GM12878 (cell line): ENCODE results near the gene FXYD3. TPM values are rescaled to one million over a fixed set of nuclear protein-coding genes. Genes with fewer than 3 reads are reported as not detected.

Source experiments
- CEBPB ChIP-seq, 2 experiments: fragments of 150-350 bp in 1 of 2; IDR thresholded peaks; 2 replicates each; pipeline ENCODE4 v1.6.1; 2012 to 2014; ENCODE audit warnings: low read depth in 2 of 2, low read length in 2 of 2, borderline replicate concordance in 1 of 2, inconsistent platforms in 1 of 2
- CTCF ChIP-seq, 3 experiments: IDR thresholded peaks in 2 of 3; conservative IDR thresholded peaks in 1 of 3; 2 replicates each; pipeline ENCODE4 v1.5.1; 2011; ENCODE audit warnings: low read depth in 3 of 3, low read length in 3 of 3, mild to moderate bottlenecking in 3 of 3, control low read depth in 2 of 3, moderate library complexity in 2 of 3, inconsistent platforms in 1 of 3, mixed read lengths in 1 of 3; ENCODE audit not compliant: control insufficient read depth in 2 of 3, insufficient read depth in 1 of 3; ENCODE audit errors: extremely low read depth in 1 of 3
- ELK1 ChIP-seq: IDR thresholded peaks from 2 replicates; pipeline ENCODE4 v1.6.1; 2012; ENCODE audit warnings: low read depth, low read length, improper control_type of control experiment
- IRF3 ChIP-seq: fragments of 450-650 bp; IDR thresholded peaks from 2 replicates; pipeline ENCODE4 v1.6.1; 2014; ENCODE audit warnings: mild to moderate bottlenecking
- IRF4 ChIP-seq: IDR thresholded peaks from 2 replicates; pipeline ENCODE4 v1.6.1; 2011; ENCODE audit warnings: low read depth, low read length
- KDM1A ChIP-seq: fragments of 200-600 bp; sonication (generic); IDR thresholded peaks from 2 replicates; pipeline ENCODE4 v1.6.1; 2016; ENCODE audit warnings: borderline replicate concordance
- LARP7 ChIP-seq: fragments of 450-650 bp; IDR thresholded peaks from 2 replicates; pipeline ENCODE4 v1.6.1; 2017; ENCODE audit warnings: mild to moderate bottlenecking
- NR2F1 ChIP-seq: fragments of 450-650 bp; conservative IDR thresholded peaks from 2 replicates; pipeline ENCODE4 v1.6.1; 2017; ENCODE audit warnings: mild to moderate bottlenecking
- PKNOX1 ChIP-seq: fragments of 450-650 bp; IDR thresholded peaks from 2 replicates; pipeline ENCODE4 v1.6.1; 2016; ENCODE audit warnings: mild to moderate bottlenecking
- REST ChIP-seq: IDR thresholded peaks from 2 replicates; pipeline ENCODE4 v1.6.1; 2012; ENCODE audit warnings: mild to moderate bottlenecking, low read depth, low read length
- SMAD1 ChIP-seq: fragments of 450-650 bp; IDR thresholded peaks from 2 replicates; pipeline ENCODE4 v1.6.1; 2018; ENCODE audit warnings: mild to moderate bottlenecking, low read depth; ENCODE audit not compliant: partially characterized antibody
- TBL1XR1 ChIP-seq: IDR thresholded peaks from 2 replicates; pipeline ENCODE4 v1.6.1; 2012; ENCODE audit warnings: low read depth, low read length, improper control_type of control experiment
- TCF12 ChIP-seq: IDR thresholded peaks from 2 replicates; pipeline ENCODE4 v1.6.1; 2011; ENCODE audit warnings: low read depth, mild to moderate bottlenecking, low read length
- ZNF274 ChIP-seq: IDR thresholded peaks from one replicate; pipeline ENCODE4 v1.8.0; 2011; ENCODE audit not compliant: insufficient read length, insufficient read depth
- polyA plus RNA-seq, 11 experiments: library from polyadenylated mRNA; depleted of rRNA in 4 of 11; unstranded in 6 of 11; stranded (reverse) in 5 of 11; fragments of >200 nt; fragmentation: Nextera tagmentation in 4 of 11; fragmentation: Illumina TruSeq in 1 of 11; extraction: Ambion mirVana in 4 of 11; extraction: Trizol in 1 of 11; gene quantifications; 1 replicate in 1 of 11; 2 replicates in 10 of 11; pipeline versions ENCODE4 v1.2.1 to v1.2.3, GENCODE V29; 2011 to 2016; ENCODE audit warnings: inconsistent platforms in 2 of 11, missing spikeins in 2 of 11, low read depth in 1 of 11
- total RNA-seq, 4 experiments: library from RNA; depleted of rRNA in 3 of 4; stranded (reverse); fragments of >200 nt in 3 of 4; fragmentation: Illumina TruSeq in 1 of 4; extraction: Trizol in 1 of 4; gene quantifications; 2 replicates each; pipeline versions ENCODE4 v1.2.1 to v1.2.3, GENCODE V29; 2013 to 2021
- TF ChIP-seq, protein P1 (sequence below): fragments of 450-650 bp; IDR thresholded peaks from 2 replicates; pipeline ENCODE4 v1.6.1; 2017; ENCODE audit warnings: mild to moderate bottlenecking, moderate library complexity

Gene FXYD3
- total and polyA plus RNA-seq, 10 of the 15 experiments (the other 5 are each of a cell fraction or from before 2014, with no cell fraction given) = 0.09 to 0.44 TPM; not detected in 8

GRCh38 chr19:35124098-35125060 is 8.8 kb downstream of the FXYD3 start (continued):
- TF ChIP-seq ELK1 = no peak
- no peak for TF ChIP-seq CEBPB (IDR thresholded peaks at IDR 0.05; ENCODE audit: borderline replicate concordance in 1 of 2, low read depth in 2 of 2, low read length in 2 of 2)
- TF ChIP-seq IRF4 = no peak
- TF ChIP-seq, protein P1, sequence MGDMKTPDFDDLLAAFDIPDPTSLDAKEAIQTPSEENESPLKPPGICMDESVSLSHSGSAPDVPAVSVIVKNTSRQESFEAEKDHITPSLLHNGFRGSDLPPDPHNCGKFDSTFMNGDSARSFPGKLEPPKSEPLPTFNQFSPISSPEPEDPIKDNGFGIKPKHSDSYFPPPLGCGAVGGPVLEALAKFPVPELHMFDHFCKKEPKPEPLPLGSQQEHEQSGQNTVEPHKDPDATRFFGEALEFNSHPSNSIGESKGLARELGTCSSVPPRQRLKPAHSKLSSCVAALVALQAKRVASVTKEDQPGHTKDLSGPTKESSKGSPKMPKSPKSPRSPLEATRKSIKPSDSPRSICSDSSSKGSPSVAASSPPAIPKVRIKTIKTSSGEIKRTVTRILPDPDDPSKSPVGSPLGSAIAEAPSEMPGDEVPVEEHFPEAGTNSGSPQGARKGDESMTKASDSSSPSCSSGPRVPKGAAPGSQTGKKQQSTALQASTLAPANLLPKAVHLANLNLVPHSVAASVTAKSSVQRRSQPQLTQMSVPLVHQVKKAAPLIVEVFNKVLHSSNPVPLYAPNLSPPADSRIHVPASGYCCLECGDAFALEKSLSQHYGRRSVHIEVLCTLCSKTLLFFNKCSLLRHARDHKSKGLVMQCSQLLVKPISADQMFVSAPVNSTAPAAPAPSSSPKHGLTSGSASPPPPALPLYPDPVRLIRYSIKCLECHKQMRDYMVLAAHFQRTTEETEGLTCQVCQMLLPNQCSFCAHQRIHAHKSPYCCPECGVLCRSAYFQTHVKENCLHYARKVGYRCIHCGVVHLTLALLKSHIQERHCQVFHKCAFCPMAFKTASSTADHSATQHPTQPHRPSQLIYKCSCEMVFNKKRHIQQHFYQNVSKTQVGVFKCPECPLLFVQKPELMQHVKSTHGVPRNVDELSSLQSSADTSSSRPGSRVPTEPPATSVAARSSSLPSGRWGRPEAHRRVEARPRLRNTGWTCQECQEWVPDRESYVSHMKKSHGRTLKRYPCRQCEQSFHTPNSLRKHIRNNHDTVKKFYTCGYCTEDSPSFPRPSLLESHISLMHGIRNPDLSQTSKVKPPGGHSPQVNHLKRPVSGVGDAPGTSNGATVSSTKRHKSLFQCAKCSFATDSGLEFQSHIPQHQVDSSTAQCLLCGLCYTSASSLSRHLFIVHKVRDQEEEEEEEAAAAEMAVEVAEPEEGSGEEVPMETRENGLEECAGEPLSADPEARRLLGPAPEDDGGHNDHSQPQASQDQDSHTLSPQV = no peak
- no peak for TF ChIP-seq NR2F1
- TF ChIP-seq PKNOX1 = 0 out of 2 replicates have a peak, but pooled peaks have one; percentile 5
- no peak for TF ChIP-seq IRF3
- no peak for TF ChIP-seq TBL1XR1
- peak; percentile 64; the same call in 1 of the 2 replicates for TF ChIP-seq LARP7
- TF ChIP-seq TCF12 = peak; percentile 46; the same call in 1 of the 2 replicates
- no peak for TF ChIP-seq ZNF274
- peak; percentile 72 for TF ChIP-seq SMAD1
- no peak for TF ChIP-seq REST
- no peak for TF ChIP-seq KDM1A
- TF ChIP-seq CTCF (IDR thresholded peaks at IDR 0.05 in 2 of 3, conservative IDR thresholded peaks at IDR 0.05 in 1 of 3; ENCODE audit: control insufficient read depth in 2 of 3, extremely low read depth in 1 of 3, insufficient read depth in 1 of 3, low read depth in 3 of 3, low read length in 3 of 3) = no peak
